ENCODE data around the gene ROCK2. TPM values are rescaled to one million over a fixed set of nuclear protein-coding genes. Genes with fewer than 3 reads are reported as not detected.
"Not testable (repeated sequence)": the region's sequence is repeated elsewhere in the genome, so short reads cannot be mapped to it uniquely, and the experiment has no call there.

ROCK2 gene
- total RNA-seq, 1 experiment from 2014 or later, result 25.9 TPM

DNA sequence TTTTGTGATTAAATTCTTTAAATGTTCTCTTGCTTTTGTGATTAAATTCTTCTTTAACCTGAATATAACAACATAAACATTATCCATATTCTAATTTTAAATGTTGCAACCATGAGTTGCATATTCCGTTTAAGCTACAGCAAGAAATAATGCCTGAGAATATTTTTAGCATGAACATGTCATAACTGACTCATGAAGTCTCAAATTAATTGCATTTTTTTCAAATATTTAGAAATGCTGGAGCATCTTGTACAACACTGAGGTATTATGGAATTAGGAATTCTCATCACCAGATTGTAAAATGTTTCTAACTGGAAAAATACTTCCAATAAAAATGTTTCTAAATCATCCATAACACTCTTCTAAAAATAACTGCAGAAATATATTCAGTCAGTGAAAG is 14.7 kb downstream of the ROCK2 start:
- Mint-ChIP-seq H3K4me1 (no peaks in the 10 kb centered on the region), H3K36me3 (peaks cover 5% of the 10 kb centered on the region), H3K27ac (no peak overlapping the region), H3K27me3 (ENCODE audit: low read depth) (no peaks in the 10 kb centered on the region), H3K9me3 (peaks cover 21% of the 10 kb centered on the region), H3K4me3 (no peak overlapping the region)
- ChIA-PET CTCF (no interaction called here), POLR2A (no interaction called here)
- TF ChIP-seq, protein P1, sequence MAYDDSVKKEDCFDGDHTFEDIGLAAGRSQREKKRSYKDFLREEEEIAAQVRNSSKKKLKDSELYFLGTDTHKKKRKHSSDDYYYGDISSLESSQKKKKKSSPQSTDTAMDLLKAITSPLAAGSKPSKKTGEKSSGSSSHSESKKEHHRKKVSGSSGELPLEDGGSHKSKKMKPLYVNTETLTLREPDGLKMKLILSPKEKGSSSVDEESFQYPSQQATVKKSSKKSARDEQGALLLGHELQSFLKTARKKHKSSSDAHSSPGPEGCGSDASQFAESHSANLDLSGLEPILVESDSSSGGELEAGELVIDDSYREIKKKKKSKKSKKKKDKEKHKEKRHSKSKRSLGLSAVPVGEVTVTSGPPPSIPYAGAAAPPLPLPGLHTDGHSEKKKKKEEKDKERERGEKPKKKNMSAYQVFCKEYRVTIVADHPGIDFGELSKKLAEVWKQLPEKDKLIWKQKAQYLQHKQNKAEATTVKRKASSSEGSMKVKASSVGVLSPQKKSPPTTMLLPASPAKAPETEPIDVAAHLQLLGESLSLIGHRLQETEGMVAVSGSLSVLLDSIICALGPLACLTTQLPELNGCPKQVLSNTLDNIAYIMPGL (CRISPR knock-in tag; IDR thresholded peaks at IDR 0.05), result no peak
- TF ChIP-seq ZNF232 (CRISPR knock-in tag; IDR thresholded peaks at IDR 0.05) (no peak), NR3C1 (CRISPR knock-in tag; conservative IDR thresholded peaks at IDR 0.05; ENCODE audit: low read depth) (no peak), GTF2I (CRISPR knock-in tag; conservative IDR thresholded peaks at IDR 0.05) (no peak), NR1H2 (CRISPR knock-in tag; IDR thresholded peaks at IDR 0.05) (no peak), ZNF416 (CRISPR knock-in tag; IDR thresholded peaks at IDR 0.05) (no peak), OVOL2 (CRISPR knock-in tag; IDR thresholded peaks at IDR 0.05; ENCODE audit: borderline replicate concordance) (no peak)
- TF ChIP-seq, protein P2, sequence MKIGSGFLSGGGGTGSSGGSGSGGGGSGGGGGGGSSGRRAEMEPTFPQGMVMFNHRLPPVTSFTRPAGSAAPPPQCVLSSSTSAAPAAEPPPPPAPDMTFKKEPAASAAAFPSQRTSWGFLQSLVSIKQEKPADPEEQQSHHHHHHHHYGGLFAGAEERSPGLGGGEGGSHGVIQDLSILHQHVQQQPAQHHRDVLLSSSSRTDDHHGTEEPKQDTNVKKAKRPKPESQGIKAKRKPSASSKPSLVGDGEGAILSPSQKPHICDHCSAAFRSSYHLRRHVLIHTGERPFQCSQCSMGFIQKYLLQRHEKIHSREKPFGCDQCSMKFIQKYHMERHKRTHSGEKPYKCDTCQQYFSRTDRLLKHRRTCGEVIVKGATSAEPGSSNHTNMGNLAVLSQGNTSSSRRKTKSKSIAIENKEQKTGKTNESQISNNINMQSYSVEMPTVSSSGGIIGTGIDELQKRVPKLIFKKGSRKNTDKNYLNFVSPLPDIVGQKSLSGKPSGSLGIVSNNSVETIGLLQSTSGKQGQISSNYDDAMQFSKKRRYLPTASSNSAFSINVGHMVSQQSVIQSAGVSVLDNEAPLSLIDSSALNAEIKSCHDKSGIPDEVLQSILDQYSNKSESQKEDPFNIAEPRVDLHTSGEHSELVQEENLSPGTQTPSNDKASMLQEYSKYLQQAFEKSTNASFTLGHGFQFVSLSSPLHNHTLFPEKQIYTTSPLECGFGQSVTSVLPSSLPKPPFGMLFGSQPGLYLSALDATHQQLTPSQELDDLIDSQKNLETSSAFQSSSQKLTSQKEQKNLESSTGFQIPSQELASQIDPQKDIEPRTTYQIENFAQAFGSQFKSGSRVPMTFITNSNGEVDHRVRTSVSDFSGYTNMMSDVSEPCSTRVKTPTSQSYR (CRISPR knock-in tag; IDR thresholded peaks at IDR 0.05), result no peak
- TF ChIP-seq, protein P3, sequence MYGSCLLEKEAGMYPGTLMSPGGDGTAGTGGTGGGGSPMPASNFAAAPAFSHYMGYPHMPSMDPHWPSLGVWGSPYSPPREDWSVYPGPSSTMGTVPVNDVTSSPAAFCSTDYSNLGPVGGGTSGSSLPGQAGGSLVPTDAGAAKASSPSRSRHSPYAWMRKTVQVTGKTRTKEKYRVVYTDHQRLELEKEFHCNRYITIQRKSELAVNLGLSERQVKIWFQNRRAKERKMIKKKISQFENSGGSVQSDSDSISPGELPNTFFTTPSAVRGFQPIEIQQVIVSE (CRISPR knock-in tag; IDR thresholded peaks at IDR 0.05; ENCODE audit: borderline replicate concordance), result no peak
- TF ChIP-seq, protein P4, sequence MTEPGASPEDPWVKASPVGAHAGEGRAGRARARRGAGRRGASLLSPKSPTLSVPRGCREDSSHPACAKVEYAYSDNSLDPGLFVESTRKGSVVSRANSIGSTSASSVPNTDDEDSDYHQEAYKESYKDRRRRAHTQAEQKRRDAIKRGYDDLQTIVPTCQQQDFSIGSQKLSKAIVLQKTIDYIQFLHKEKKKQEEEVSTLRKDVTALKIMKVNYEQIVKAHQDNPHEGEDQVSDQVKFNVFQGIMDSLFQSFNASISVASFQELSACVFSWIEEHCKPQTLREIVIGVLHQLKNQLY (CRISPR knock-in tag; IDR thresholded peaks at IDR 0.05), result no peak
- TF ChIP-seq, protein P5, sequence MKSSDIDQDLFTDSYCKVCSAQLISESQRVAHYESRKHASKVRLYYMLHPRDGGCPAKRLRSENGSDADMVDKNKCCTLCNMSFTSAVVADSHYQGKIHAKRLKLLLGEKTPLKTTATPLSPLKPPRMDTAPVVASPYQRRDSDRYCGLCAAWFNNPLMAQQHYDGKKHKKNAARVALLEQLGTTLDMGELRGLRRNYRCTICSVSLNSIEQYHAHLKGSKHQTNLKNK (CRISPR knock-in tag; IDR thresholded peaks at IDR 0.05), result no peak
- DNase-seq (ENCODE audit: low spot score), result no peak
- no peak for ATAC-seq

DNA sequence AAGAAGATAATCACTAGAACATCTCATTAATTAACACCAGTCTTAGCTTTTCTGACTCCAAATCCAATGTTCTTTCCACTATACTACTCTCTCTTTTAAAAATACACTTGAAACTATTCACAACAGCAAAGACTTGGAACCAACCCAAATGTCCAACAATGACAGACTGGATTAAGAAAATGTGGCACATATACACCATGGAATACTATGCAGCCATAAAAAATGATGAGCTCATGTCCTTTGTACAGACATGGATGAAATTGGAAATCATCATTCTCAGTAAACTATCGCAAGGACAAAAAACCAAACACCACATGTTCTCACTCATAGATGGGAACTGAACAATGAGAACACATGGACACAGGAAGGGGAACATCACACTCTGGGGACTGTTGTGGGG is 15.9 kb downstream of the ROCK2 start:
- H3K27me3 Mint-ChIP-seq (ENCODE audit: low read depth); CTCF ChIA-PET: not testable (repeated sequence)

DNA sequence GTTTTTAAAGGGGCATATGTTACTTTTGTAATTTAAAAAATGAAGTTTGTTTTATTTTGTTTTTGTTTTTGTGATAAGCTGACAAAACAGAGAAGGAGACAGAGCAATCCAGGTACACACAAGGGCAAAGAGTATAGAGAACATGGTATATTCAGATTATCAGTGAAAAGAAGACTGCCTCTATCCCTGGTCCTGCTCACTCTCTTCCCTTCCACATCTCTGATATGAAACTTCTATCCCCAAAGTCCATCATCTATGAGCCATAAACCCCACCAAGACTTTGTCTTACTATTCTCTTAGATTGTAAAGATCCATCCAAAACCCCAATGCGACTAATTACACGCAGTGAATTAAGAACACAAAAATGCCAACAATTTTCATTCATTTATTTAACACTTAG is 16.6 kb downstream of the ROCK2 start:
- H3K27me3 Mint-ChIP-seq (ENCODE audit: low read depth), result no peaks in the 10 kb centered on the region
- H3K4me3 Mint-ChIP-seq, result no peak overlapping the region
- no peaks in the 10 kb centered on the region for H3K4me1 Mint-ChIP-seq
- ChIA-PET CTCF (no interaction called here), POLR2A (no interaction called here)
- TF ChIP-seq HMGA2 (CRISPR knock-in tag; IDR thresholded peaks at IDR 0.05), result no peak
- TF ChIP-seq JAZF1 (CRISPR knock-in tag; IDR thresholded peaks at IDR 0.05), result no peak
- TF ChIP-seq, protein P6, sequence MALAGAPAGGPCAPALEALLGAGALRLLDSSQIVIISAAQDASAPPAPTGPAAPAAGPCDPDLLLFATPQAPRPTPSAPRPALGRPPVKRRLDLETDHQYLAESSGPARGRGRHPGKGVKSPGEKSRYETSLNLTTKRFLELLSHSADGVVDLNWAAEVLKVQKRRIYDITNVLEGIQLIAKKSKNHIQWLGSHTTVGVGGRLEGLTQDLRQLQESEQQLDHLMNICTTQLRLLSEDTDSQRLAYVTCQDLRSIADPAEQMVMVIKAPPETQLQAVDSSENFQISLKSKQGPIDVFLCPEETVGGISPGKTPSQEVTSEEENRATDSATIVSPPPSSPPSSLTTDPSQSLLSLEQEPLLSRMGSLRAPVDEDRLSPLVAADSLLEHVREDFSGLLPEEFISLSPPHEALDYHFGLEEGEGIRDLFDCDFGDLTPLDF (CRISPR knock-in tag; IDR thresholded peaks at IDR 0.05), result no peak
- TF ChIP-seq IRF2 (CRISPR knock-in tag; IDR thresholded peaks at IDR 0.05; ENCODE audit: borderline replicate concordance, low read depth), result no peak
- TF ChIP-seq SOX15 (CRISPR knock-in tag; IDR thresholded peaks at IDR 0.05), result no peak
- no peak for TF ChIP-seq NFE2L1 (CRISPR knock-in tag; IDR thresholded peaks at IDR 0.05)
- TF ChIP-seq, protein P7, sequence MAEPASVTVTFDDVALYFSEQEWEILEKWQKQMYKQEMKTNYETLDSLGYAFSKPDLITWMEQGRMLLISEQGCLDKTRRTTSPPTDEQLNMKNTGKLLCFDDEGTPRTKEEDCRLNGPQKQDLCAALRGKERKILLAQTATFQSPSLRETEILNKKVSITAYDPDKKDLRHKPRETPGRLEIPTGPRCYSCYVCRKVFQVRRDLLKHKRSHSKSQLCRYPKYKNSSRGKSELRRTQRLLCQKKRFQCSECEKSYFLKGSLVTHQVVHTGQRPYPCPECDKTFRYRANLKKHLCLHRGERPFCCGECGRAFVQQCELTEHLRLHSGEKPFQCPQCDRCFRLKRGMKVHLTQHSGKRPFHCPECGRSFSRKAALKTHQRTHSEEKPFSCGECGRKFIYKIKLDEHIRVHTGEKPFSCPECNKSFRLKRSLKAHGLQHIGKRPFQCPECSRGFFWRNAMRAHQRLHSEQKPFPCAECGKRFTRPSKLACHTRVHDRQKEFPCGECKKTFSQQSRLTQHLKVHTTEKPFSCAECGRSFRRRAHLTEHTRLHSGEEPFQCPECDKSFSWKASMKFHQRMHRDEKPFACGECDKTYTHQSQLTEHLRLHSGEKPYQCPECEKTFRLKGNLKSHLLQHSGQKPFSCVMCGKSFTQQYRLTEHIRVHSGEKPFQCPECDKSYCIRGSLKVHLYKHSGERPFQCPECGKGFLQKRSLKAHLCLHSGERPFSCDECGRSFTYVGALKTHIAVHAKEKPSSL (CRISPR knock-in tag; conservative IDR thresholded peaks at IDR 0.05), result no peak
- no peak for TF ChIP-seq NR3C1 (CRISPR knock-in tag; conservative IDR thresholded peaks at IDR 0.05; ENCODE audit: low read depth)
- ATAC-seq (no peak), DNase-seq (ENCODE audit: low spot score) (no peak)
- H3K36me3 Mint-ChIP-seq, result peaks cover 4% of the 10 kb centered on the region
- H3K9me3 Mint-ChIP-seq, result peaks cover 11% of the 10 kb centered on the region
- H3K27ac Mint-ChIP-seq, result no peak overlapping the region

More for the DNA sequence above, 15.9 kb downstream of the ROCK2 start:
- peaks cover 17% of the 10 kb centered on the region for H3K9me3 Mint-ChIP-seq
- POLR2A ChIA-PET; H3K4me3 Mint-ChIP-seq; DNase-seq (ENCODE audit: low spot score); H3K4me1 Mint-ChIP-seq; H3K27ac Mint-ChIP-seq; ATAC-seq; H3K36me3 Mint-ChIP-seq: not testable (repeated sequence)

Data from WTC11 (cell line).